Suprapubic skin (tissue), 4 donors: ENCODE measurements around the gene FGF1. TPM values are rescaled to one million over a fixed set of nuclear protein-coding genes. Genes with fewer than 3 reads are reported as not detected.
A peak's percentile ranks its signal among the peaks of the same experiment; 100 is the strongest.

Source experiments
- DNase-seq, 2 donors: peaks; one replicate each; pipeline ENCODE4 v3.0.0-alpha.2; 2019; ENCODE audit warnings: low spot score in 2 of 2
- H3K27ac ChIP-seq: fragments of 200-600 bp; sonication (generic); one replicate; pipeline ENCODE4 v1.5.1; 2019
- H3K27me3 ChIP-seq: fragments of 200-600 bp; sonication (generic); one replicate; pipeline ENCODE4 v1.5.1; 2019
- H3K36me3 ChIP-seq: fragments of 200-600 bp; sonication (generic); one replicate; pipeline ENCODE4 v1.5.1; 2019
- H3K4me1 ChIP-seq: fragments of 200-600 bp; sonication (generic); one replicate; pipeline ENCODE4 v1.5.1; 2019
- H3K4me3 ChIP-seq: fragments of 200-600 bp; sonication (generic); one replicate; pipeline ENCODE4 v1.5.1; 2019; ENCODE audit warnings: mild to moderate bottlenecking
- H3K9me3 ChIP-seq: fragments of 200-600 bp; sonication (generic); one replicate; pipeline ENCODE4 v1.5.1; 2019
- EP300 ChIP-seq: sonication (generic); formaldehyde crosslinking; IDR thresholded peaks from one replicate; pipeline ENCODE4 v1.6.1; 2017; ENCODE audit warnings: antibody characterized with exemption
- POLR2A ChIP-seq, 2 donors: fragments of 450-650 bp; IDR thresholded peaks; one replicate each; pipeline ENCODE4 v1.6.1; 2017; ENCODE audit warnings: antibody characterized with exemption in 2 of 2, mild to moderate bottlenecking in 2 of 2, moderate library complexity in 2 of 2
- POLR2AphosphoS5 ChIP-seq, 3 donors: sonication (generic); formaldehyde crosslinking; IDR thresholded peaks; one replicate each; pipeline ENCODE4 v1.6.1; 2017; ENCODE audit warnings: antibody characterized with exemption in 3 of 3
- WGBS: methylation state at CpG from one replicate; pipeline ENCODE4 v1.1.5; 2018; 5-methylcytosine and 5-hydroxymethylcytosine counted together
- total RNA-seq, 4 donors: library from RNA; depleted of rRNA; stranded (reverse); fragments of >200 nt; gene quantifications; one replicate each; pipeline ENCODE4 v1.1.0, GENCODE V29; 2016
- TF ChIP-seq, protein P1 (sequence below), 2 donors: fragments of 200-600 bp in 1 of 2; fragments of 450-650 bp in 1 of 2; sonication (generic) in 1 of 2; IDR thresholded peaks; one replicate each; pipeline ENCODE4 v1.5.1; 2016 to 2019; ENCODE audit warnings: antibody characterized with exemption in 2 of 2, mild to moderate bottlenecking in 1 of 2, moderate library complexity in 1 of 2

FGF1 gene
- total RNA-seq, 4 donors from 2014 or later = 0.48 to 2.5 (median 1.9) TPM

DNA sequence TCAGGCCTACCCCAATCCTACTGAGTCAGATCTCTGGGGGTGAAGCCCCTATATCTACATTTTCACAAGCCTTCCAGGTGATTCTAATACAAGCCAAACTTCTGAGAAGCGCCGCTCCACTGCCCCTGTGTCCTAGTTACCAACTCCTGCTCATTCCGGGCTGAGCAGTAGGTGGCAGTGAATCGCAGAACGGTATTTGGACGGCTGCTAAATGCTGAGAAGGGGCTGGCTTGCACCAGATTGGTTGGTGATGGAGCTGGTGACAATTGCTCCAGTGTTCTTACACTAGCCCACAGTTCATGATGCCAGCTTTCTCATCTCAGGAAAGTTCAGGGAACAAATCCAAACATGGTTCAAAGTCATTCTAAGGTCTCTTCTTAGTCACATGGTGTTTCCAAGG lies 31.1 kb upstream of the FGF1 start:
- no peak overlapping the region for H3K4me3 ChIP-seq
- H3K27me3 ChIP-seq = no peaks in the 10 kb centered on the region
- no peak overlapping the region for H3K27ac ChIP-seq
- H3K9me3 ChIP-seq = no peaks in the 10 kb centered on the region
- DNase-seq = no peak
- 30% methylated on average over 4 of the region's 6 CpGs for WGBS
- TF ChIP-seq POLR2AphosphoS5 (IDR thresholded peaks at IDR 0.05) = no peak
- TF ChIP-seq, protein P1, sequence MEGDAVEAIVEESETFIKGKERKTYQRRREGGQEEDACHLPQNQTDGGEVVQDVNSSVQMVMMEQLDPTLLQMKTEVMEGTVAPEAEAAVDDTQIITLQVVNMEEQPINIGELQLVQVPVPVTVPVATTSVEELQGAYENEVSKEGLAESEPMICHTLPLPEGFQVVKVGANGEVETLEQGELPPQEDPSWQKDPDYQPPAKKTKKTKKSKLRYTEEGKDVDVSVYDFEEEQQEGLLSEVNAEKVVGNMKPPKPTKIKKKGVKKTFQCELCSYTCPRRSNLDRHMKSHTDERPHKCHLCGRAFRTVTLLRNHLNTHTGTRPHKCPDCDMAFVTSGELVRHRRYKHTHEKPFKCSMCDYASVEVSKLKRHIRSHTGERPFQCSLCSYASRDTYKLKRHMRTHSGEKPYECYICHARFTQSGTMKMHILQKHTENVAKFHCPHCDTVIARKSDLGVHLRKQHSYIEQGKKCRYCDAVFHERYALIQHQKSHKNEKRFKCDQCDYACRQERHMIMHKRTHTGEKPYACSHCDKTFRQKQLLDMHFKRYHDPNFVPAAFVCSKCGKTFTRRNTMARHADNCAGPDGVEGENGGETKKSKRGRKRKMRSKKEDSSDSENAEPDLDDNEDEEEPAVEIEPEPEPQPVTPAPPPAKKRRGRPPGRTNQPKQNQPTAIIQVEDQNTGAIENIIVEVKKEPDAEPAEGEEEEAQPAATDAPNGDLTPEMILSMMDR (IDR thresholded peaks at IDR 0.05) = peak; percentile 5 to 10
- peaks cover 14% of the 10 kb centered on the region for H3K4me1 ChIP-seq
- no peaks in the 10 kb centered on the region for H3K36me3 ChIP-seq

DNA sequence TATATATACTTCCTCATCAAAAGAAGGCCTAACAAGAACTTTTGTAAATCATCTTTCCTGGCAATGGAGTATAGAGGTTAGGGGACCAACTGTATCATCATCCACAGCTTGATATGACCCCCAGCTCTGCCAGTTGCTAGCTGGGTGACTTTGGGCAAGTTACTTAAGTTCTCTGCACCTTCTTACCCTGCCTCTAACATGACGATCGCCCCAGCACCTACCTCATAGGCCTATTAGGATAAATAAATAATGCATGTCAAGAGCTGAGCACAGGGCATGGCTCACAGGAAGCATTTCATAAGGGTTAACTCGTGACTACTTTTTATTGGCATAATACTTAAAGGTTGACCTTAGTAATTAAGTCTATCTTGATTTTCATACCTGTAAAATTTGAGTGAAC lies 29.4 kb upstream of the FGF1 start:
- H3K27me3 ChIP-seq = no peaks in the 10 kb centered on the region
- H3K27ac ChIP-seq = no peak overlapping the region
- TF ChIP-seq, protein P1 (IDR thresholded peaks at IDR 0.05) = no peak
- TF ChIP-seq EP300 = no peak
- peaks cover 9% of the 10 kb centered on the region for H3K4me1 ChIP-seq
- no peaks in the 10 kb centered on the region for H3K36me3 ChIP-seq
- WGBS = 88% methylated on average over 3 of the region's 3 CpGs
- no peak for DNase-seq
- H3K9me3 ChIP-seq = no peaks in the 10 kb centered on the region
- H3K4me3 ChIP-seq = no peak overlapping the region

DNA sequence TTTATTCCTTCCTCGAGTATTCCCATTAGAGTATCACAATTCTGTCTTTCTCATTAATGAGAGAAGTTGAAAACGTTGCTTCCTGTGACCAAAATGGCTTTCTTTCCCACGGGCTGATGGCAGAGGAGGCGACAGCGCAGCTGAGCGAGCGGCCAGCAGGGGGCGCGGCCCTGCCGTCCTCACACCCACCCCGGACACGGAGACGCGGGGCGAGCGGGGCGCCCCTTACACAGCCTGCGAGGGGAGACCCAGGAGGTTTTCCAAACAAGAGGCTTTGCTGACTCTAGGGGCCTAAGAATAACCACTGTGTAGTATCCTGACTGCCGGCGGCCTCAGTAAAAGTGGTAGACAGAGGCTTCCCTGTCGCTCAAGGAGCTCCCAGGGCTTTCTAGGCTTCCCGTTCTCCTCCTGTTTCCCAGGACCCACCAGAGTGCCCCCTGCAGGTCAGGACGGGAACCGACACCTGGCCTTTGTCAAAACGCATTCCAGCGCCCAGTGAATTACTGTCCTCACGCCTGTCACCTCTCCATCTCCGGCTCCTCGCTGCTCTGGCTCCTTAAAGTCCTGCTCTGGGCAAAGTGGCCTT lies 27.3 kb upstream of the FGF1 start:
- Histone ChIP-seq H3K27me3 (no peaks in the 10 kb centered on the region), H3K4me1 (peaks cover 9% of the 10 kb centered on the region), H3K4me3 (peak overlapping the region; percentile 43), H3K36me3 (no peaks in the 10 kb centered on the region), H3K27ac (peak overlapping the region; percentile 26), H3K9me3 (no peaks in the 10 kb centered on the region)
- TF ChIP-seq, protein P1 (IDR thresholded peaks at IDR 0.05) = peak; percentile 73 to 93
- no peak for TF ChIP-seq POLR2A (IDR thresholded peaks at IDR 0.05)
- TF ChIP-seq POLR2AphosphoS5 (IDR thresholded peaks at IDR 0.05) = peak in 1 of 3 donors; percentile 27
- no peak for TF ChIP-seq EP300
- WGBS = under 1% methylated on average over 28 of the region's 29 CpGs
- DNase-seq = peak; percentile 90

DNA sequence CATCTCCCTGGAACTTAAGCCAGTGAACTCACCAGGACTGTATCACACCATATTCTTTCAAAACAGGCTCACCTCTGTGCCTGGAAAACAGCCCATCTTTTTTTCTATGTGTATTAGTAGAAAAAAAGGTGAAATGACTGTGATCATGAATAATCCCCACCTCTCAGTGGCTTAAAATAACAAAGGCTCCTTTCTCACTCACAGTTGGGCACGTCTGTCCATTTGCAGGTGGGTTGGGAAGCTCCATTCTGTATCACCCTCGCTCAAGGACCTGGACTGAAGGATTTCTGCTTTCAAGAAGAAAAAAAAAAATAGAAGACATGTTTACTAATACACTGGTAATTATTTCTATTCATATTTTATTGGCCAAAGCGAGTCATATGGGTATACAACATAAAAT lies 17.3 kb upstream of the FGF1 start:
- Histone ChIP-seq H3K9me3 (no peaks in the 10 kb centered on the region), H3K27ac (no peak overlapping the region), H3K36me3 (no peaks in the 10 kb centered on the region), H3K4me3 (no peak overlapping the region), H3K27me3 (no peaks in the 10 kb centered on the region), H3K4me1 (peaks cover 9% of the 10 kb centered on the region)
- DNase-seq = no peak
- TF ChIP-seq EP300 (no peak), POLR2A (IDR thresholded peaks at IDR 0.05) (no peak), POLR2AphosphoS5 (IDR thresholded peaks at IDR 0.05) (no peak)
- TF ChIP-seq, protein P1 (IDR thresholded peaks at IDR 0.05) = no peak
- WGBS = 89% methylated on average over 3 of the region's 3 CpGs

DNA sequence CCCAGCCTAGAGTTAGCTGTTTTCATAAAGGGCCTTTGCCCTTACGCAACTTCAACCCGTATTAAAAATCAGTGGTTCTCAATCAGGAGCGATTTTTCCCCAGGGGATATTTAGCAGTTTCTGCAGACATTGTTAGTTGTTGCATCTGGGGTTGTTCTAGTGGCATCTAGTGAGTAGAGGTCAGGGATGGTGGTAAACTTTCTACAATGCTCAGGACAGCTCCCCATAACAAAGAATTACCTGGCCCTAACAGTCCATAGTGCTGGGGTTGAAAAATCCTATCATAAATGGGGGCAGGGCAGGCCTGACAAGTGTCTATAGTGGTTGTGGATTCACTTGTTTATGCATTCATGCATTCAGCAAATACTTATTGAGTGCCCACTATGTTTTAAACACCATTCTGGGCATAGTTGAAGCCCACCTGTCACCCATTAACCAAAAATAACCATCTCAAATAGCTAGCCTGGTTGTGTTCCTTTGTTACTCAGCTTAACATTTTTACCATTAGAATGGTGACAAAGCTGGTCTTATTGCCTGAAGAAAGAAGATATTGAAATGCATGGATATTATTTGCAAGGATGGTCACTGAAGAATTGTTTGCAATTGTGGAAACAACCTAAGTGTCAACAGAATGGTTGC lies 15.9 kb upstream of the FGF1 start:
- 44% methylated on average over 3 of the region's 3 CpGs for WGBS
- no peak overlapping the region for H3K4me3 ChIP-seq
- no peak for TF ChIP-seq EP300
- no peak for TF ChIP-seq POLR2A (IDR thresholded peaks at IDR 0.05)
- TF ChIP-seq POLR2AphosphoS5 (IDR thresholded peaks at IDR 0.05) = no peak
- TF ChIP-seq, protein P1 (IDR thresholded peaks at IDR 0.05) = no peak
- H3K4me1 ChIP-seq = peaks cover 17% of the 10 kb centered on the region
- no peaks in the 10 kb centered on the region for H3K9me3 ChIP-seq
- DNase-seq = no peak
- H3K27ac ChIP-seq = no peak overlapping the region
- no peaks in the 10 kb centered on the region for H3K36me3 ChIP-seq
- no peaks in the 10 kb centered on the region for H3K27me3 ChIP-seq
